Measurements from ENCODE around the gene AKTIP.
A peak's percentile ranks its signal among the peaks of the same experiment; 100 is the strongest.
"Not testable (repeated sequence)": the region's sequence is repeated elsewhere in the genome, so short reads cannot be mapped to it uniquely, and the experiment has no call there.

AKTIP gene

DNA sequence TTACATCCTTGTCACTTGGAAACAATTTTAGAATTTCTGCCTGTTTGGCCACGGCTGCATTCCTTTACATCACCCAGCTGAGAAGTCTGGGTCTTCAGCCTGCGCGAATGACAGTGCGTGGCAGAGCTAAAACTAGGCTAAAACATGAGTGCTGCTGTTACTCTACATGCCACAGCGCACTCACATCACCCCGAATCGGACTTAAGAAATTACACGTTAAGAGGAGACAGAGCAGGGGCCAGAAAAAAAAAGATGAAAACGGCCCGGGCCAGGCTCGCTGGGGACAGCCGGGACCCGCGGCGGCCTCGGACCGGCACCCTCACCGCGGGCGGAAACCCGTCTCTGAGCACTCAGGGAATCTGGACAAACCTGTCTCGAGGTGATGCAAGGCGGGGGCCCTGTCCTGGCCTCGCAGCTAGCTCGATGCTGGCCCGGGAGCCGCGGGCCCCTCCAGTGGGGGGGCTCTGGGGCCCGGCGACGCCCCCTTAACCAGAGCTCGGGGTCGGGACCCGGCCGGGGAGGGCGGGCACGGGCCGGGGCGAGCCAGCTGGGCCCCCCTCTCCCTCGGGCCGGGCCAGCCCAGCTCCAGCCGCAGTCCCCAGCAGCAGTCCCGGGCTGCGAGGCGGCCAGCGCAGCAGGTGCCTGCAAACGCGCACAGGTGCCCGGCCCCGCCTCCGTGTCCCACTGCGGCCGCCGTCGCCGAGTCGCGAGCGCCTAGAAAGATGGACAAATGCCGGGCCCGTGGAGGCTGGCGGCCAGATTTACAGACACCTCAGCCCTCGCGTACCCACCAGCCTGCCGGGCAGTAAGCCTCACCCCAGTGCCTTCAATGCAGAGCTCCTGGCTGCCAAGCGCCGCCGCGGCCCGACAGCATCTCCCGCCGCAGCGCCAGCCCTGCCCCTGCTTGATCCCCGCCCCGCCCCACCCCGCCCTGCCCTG, at the start of gene AKTIP:
TSS of gene AKTIP (minus strand) at position 879 of the 939 bp plus-strand sequence. CDS start 2,950 bp downstream, outside the sequence.
- no peak for DNase-seq (ENCODE audit: low read depth)

DNA sequence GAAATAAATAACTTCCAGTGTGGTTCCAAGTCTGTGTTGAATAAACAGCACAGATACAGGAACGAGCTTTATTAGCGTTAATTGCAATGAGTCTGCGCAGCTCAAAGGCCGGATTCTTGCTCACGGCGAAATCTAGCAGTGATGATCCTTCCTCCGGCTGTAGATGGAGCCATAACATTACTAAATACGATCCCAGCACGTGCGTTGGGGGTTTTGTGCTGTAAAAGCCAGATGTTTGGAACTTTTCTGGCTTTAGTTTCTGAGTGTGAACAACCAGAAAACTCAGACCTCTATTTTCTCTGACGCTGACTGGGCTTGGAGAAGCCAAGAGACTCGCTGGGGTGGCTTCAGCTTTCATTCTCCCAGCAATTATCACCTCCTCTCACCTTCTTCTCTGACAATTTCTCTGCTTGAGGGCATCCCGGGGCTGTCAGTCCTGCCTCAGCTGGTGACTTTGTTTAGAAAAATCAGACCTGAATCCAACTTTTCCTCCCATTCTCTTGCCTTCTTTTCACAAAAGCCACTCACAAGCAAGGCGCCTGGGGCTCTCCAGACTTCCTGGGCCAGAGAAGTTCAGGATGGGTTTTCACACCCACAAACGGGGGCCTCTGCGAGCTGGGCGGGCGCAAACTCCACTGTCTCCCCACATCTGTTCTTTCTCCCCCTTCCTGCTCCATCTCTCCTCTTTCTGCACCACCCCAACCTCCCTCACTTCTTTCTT, 47.1 kb upstream of the AKTIP start:
- DNase-seq (ENCODE audit: low read depth): peak; percentile 22

DNA sequence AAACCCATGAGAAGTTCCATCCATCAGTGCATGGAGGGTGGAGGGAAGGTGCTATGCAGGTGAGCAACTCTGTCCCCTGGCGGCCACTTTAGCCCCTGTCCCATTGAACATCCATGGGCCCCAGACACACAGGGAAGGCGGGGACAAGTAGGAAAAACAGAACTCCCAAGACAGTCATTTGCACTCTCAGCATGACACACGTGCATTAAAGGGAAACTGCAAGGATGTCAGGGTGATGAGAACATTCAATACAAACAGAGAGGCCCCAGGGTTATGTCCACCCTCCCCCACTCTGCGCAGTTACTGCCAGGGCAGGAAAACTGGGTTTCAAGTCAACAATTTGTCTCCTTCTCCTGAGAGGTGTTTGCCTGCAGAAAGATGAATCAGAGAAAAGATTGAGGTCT, 44.0 kb upstream of the AKTIP start:
- no peak for DNase-seq (ENCODE audit: low read depth)

DNA sequence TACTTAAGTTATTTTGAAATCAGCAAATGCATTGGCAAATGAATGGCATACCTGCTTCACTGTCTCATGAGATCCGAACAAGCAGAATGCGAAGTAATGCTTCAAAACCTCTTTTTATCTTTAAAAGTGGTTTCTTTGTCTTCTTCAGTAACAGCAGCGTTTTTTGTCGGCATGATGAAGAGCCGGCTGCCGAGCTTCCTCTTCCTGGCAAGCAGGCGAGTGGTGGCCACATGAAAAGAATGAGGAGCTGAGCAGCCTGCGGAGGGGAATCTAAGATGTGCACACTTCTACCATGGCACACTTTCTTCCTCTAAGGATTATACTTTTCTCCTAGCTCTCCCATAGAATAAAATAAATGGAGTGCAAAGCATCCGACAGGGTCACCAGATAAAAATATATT, 42.4 kb upstream of the AKTIP start:
- DNase-seq (ENCODE audit: low read depth): no peak

DNA sequence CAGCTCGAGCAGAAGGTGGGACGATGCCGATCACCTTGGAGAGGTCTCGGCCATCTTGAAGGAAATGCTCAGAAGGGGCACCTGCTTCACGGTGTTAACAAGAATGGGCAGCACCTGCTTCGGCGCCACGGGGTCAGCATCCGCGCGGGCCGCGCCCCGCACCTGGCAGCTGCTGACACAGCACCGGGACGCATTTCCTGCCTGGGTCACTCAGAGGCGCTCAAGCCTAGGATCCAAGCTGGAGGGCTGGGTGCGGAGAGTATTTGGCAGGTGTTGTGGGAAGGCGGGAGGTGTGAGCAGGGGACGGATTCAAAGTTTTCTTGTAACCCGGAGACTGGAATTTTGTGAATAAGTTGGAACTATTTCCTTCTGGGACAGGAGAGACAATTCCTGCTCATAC, 39.3 kb upstream of the AKTIP start:
- DNase-seq (ENCODE audit: low read depth): no peak

DNA sequence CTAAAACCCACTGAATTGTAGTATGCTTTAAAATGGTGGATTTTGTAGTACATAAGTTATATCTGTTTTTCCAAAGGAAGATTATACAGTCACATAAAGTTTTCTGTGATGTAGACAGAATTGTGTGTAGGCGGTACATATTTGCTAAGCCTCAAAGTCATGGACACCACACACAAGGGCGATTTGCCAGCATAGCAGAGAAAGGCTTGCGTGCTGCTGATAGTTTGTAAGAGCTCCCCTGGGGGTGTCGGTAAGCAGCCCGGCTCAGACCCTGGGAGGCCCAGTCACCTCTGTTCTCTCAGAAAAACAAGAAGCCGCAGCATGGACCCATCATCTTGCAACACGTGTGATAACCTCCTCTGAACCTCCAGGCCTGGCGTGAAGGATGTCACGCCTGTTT, 38.3 kb upstream of the AKTIP start:
- no peak for DNase-seq (ENCODE audit: low read depth)

DNA sequence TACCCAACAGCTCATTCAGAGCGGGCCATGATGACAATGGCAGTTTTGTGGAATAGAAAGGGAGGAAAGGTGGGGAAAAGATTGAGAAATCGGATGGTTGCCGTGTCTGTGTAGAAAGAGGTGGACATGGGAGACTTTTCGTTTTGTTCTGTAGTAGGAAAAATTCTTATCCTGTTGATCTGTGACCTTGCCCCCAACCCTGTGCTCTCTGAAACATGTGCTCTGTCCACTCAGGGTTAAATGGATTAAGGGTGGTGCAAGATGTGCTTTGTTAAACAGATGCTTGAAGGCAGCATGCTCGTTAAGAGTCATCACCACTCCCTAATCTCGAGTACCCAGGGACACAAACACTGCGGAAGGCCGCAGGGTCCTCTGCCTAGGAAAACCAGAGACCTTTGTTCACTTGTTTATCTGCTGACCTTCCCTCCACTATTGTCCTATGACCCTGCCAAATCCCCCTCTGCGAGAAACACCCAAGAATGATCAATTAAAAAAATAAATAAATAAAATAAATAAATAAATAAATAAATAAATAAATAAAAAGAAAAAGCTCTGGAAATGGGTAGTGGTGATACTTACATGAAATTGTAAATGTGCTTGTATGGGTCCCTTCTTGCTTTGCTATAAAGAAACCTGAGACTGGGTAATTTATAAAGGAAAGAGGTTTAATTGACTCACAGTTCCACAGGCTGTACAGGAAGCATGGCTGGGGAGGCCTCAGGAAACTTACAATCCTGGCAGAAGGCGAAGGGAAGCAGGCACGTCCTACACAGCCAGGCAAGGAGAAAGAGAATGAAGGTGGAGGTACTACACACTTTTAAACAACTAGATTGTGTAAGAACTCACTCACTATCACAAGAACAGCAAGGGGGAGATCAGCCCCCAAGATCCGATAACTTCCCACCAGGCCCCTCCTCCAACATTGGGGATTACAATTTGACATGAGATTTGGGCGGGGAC, 37.0 kb upstream of the AKTIP start:
- DNase-seq (ENCODE audit: low read depth): not testable (repeated sequence)

DNA sequence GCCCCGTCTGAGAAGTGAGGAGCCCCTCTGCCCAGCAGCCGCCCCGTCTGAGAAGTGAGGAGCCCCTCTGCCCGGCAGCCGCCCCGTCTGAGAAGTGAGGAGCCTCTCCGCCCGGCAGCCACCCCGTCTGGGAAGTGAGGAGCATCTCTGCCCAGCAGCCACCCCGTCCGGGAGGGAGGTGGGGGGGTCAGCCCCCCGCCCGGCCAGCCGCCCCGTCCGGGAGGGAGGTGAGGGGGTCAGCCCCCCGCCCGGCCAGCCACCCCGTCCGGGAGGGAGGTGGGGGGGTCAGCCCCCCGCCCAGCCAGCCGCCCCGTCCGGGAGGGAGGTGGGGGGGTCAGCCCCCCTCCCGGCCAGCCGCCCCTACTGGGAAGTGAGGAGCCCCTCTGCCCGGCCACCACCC, 36.3 kb upstream of the AKTIP start:
- not testable (repeated sequence) for DNase-seq (ENCODE audit: low read depth)

DNA sequence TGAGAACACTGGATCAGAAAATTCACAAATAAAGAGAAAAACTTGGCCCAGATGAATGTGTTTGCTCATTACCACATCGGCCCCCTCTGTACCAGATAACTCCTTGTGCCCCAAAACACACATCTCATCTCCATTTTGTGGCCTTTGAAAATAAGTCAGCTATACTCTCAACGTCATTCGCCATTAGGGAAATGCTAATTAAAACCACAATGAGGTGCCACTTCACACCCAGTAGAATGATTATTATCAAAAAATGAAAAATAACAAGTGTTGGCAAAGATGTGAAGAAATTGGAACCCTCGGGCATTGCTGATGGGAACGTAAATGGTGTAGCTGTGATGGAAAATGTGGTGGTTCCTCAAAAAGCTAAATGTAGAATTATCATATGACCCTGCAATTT, 34.6 kb upstream of the AKTIP start:
- DNase-seq (ENCODE audit: low read depth): no peak

DNA sequence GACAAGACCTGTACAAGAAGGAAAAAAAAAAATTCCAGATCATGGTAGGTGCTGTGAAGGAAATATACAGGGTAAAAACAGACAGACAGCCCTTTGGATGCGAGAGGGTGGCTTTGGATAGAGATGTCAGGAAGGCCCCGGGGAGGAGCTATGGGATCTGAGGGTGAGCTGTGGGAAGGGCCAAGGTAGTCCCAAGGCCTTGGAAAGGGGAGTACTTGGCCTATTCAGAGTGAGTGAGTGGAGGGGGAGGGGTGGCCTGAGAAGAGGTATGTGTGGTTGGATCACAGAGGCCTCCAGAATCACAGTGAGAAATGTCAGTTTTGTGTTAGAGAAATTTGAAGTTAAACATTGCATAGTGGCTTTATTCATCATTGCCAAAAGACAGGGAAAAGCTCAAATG, 31.2 kb upstream of the AKTIP start:
- DNase-seq (ENCODE audit: low read depth): no peak

DNA sequence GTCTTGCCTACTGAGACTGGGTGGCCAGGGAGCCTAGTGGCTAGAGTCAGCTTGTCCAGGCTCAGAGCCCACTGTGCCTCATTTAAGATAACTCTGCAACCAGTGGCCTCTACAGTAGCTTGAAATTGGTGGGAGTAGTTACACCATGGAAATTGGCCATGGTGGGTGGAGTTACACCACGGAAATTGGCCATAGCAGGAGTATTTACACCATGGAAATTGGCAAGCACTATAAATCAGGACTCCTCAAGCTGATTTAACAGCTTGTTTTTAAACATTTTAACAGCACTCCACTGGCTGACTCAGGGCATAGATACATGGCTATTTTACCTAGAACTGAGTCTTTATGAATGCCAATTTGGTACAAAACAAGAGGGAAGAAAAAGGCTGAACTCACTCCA, 27.7 kb upstream of the AKTIP start:
- DNase-seq (ENCODE audit: low read depth): no peak

DNA sequence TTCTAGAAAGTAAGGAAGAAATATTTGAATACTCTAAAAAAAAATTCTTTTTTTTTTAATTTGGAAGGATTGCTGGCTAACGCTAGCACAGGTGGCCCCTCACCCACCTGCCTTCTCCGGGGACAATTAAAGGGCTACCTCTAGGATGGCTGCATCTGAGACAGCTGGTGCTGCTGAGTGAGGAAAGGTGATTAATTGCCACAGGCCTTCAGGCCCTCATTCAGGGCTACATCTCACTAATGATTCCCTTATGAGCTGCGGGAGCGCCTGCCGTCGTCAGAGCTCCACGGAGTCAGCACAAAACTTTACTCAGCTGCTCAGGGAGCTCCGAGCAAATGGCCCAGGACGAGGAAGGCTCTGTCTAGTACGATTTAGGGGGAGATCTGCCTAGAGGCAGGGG, 27.0 kb upstream of the AKTIP start:
- DNase-seq (ENCODE audit: low read depth): no peak

DNA sequence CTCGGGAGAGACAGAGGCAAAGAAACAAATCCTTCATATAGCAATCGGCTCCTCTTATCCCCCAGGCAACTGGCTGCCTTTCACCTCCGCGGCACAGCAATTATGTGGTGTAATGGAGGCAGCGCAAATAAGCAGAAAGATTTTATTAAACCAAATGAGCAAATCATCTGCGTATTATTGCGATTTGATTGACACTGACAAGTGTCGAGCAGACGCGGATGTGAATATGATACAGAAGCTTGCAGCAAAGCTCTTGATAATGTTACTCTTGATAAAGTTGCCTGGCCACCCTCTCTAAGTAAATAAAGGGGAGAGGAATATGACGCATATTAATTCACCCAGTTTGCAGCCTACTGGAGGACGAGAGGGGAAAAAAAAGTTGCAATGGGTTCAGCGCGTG, 26.5 kb upstream of the AKTIP start:
- DNase-seq (ENCODE audit: low read depth): no peak

DNA sequence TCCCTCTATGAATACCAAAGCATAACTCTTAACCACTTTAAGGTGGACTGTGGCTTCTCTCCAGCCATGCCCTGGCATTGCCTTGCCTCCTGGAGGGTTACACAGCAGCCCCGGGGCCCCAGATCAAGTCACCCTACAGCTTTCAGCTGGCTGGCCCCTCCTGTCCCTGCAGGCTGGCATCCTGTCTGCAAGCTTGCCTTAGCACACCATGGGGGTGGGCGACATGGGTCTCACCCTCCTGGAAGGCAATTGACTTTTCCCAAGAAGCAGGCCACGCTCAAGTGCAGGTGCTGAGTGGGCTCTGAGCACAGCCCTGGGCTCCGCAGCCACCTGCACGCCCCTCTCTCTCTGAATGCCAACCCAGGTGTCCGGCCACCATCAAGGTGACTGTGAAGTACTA, 25.8 kb upstream of the AKTIP start:
- no peak for DNase-seq (ENCODE audit: low read depth)

DNA sequence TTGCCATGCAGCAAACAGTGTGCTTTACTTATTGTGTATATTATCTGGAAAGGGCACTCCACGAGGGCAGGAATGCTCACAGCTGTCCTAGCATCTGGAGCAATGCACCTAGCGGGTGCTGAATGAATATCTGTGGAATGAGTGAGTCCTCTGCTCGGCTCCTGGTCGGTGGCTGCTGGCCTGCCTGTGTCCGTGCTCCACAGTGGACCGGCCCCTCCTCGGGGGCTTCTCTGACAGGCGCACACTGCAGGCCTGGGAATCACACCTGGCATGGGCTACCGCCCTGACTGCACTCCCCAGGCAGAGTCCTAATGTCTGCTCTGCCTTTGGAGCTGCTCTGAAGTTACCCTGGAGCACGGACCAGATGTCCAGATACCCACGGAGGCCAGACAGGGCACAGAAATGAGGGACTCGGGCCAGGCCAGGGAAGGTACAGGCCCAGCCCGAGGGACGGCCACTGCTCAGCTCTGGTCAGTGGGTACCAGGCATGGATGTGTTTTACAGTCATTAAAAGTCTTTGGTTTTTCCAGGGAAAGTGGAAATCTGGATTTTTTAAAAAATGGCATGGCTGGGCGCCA, 21.1 kb upstream of the AKTIP start:
- no peak for DNase-seq (ENCODE audit: low read depth)

DNA sequence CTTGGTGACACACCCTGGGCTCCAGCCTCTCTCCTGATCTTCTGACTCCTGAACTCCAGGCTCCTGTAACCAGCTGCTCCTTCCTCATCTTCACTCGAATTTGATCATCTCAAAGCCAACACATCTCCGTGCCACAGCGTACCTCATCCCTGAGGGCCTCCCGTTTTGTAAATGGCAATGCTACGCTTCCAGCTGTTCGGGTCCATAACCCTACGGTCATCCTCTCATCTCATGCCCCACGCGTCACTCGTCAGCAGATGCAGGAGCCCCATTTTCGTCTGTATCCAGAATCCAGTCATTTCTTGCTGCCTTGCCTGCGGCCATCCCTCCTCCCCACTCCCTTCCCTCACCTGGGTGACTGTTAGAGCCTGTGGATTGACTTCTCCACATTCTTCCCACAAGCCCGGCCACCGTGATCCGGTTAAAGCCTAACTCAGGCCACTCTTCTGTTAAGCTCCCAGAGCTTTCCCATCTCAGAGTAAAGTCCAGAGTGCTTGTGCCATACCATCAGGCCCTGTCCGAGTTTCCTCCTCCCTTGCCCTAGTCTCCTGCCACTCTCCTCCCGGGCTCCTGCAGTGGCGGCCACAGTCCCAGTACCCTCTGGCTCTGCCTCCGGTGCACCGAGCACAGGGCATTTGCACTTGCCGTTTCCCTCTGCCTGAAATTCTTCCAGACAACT, 20.3 kb upstream of the AKTIP start:
- no peak for DNase-seq (ENCODE audit: low read depth)

DNA sequence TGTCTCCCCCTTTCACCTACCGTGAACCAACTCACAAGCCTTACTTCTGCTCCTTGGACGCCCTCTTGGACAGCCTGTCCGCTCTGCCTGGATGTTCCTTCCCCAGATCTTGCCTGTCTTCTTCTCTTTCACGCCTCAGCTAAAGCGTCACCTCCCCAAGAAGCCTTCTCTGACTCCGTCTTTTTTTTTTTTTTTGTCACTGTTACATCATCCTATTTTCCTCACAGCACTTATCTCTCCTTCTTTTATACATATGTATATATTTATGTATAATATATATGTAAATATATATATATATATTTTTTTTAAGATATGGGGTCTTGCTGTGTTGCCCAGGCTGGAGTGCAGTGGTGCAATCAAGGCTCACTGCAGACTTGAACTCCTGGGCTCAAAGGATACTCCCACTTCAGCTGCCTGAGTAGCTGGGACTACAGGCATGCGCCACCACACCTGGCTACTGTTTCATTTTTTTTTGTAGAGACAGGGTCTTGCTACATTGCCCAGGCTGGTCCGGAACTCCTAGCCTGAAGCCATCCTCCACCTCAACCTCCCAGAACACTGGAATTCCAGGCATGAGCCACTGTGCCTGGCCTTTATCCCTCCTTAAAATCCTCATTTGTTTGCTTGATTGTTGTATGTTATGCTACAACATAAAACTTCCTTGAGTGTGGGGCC, 16.5 kb upstream of the AKTIP start:
- no peak for DNase-seq (ENCODE audit: low read depth)

DNA sequence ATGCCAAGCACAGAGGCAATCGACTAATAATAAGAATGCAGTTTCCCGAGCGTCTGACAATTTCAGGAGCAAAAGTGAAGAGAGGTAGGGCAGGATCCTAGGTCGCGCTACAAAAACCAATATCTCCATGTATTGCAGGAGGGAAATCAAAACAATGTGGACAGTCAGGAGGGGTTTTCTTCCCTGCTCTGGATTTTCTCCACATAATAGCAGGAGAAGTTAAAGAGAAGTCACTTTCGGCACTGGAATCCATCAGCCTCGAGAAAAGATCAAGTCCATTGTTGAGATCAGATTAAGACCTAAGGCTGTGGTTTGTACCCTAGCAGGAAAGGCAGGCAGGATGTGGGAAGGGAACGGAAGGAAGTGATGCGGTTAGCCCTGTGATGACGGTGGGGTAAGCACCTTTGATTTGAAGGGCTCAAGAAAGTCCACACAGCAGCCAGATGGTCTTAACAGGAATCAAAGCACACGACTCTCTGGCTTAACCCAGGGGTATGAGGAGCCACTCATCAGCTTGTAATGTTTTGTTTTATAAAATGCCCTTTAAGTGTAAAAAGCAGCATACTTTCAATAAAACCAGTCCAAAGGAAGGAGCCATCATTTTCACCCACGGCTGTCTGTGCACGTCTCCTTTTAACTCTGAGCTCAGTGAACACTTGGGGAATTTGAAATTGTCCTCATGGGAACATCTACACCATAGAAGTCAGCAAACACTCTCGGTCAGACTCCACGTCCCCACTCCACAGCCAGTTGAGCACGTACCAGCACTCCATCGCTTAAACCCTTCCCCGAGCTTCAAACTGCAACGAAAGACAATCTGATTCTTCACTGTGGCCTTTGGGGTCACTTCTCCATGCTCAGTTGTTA, 15.8 kb upstream of the AKTIP start:
- DNase-seq (ENCODE audit: low read depth): no peak

DNA sequence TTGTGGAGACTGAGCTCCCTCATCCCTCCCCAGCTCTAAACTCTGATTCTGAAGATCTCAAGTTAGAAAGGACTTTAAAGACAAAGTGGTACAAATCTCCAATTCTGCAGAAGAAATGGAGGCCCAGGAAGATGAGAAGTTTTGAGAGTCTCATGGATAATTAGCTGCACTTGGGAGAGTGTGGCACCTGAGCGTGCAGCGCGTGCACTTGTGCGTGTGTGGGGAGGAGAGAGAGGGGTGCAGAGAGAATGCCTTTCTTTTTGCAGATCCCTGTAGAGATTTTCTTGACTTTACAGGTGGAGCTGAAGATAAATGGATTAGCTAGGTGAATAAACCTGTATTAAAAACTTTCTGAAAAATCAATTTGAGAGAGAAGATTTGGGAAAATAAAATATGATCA, 14.8 kb upstream of the AKTIP start:
- DNase-seq (ENCODE audit: low read depth): no peak

DNA sequence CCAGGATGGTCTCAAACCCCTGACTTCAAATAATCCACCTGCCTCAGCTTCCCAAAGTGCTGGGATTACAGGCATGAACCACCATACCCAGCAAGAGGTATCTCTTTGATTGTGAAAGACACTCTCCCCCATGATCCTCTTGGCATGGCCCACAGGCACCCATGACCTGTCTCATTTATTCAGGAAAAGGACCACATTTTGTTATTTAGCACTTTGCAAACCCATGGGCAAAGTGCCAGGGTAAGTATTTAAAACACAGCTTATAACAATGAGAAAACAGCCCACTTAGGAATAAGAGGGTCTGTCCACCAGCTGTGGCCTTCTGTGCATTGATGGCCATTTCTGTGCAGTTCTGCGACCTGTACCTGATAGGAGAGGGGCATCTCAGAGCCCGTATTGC, 12.8 kb upstream of the AKTIP start:
- no peak for DNase-seq (ENCODE audit: low read depth)

Measured in HS-27A (cell line).